Activated CD8-positive, alpha-beta memory T cell treated with anti-CD3 and anti-CD28 coated beads for 24 hours (primary cell): ENCODE results near the gene TOGARAM1.

ENCODE experiments used
- DNase-seq: peaks from one replicate; pipeline ENCODE4 v3.0.0-alpha.2; 2020

TOGARAM1 gene

GRCh38 chr14:45103806-45104205 is 141.8 kb downstream of the TOGARAM1 start:
- no peak for DNase-seq

GRCh38 chr14:45104561-45104960 is 142.6 kb downstream of the TOGARAM1 start:
- DNase-seq = no peak

GRCh38 chr14:45112896-45113781 is 151.1 kb downstream of the TOGARAM1 start:
- no peak for DNase-seq

DNA sequence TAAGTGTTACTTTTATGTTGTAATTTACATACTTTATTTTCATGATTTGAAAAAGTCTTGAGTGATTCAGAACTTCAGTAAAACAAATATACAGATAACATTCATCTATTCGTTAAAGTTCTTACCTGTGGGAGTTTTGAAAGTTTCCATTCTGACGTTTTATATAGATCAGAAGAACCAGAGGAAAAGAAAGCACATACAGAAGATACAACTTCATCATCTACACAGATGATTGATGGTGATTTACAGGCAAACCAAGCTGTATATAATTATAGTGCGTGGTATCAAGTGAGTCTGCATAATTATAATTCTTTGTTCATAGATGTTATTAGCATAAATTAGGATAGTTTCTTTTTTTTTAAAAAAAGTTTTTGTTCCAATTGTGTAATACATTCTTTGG is 152.3 kb downstream of the TOGARAM1 start:
- no peak for DNase-seq

- no peak for DNase-seq
These were observed 156.6 kb downstream of the TOGARAM1 start for GRCh38 chr14:45118594-45118993.

- no peak for DNase-seq
These were observed 158.1 kb downstream of the TOGARAM1 start for GRCh38 chr14:45120096-45120495.

DNA sequence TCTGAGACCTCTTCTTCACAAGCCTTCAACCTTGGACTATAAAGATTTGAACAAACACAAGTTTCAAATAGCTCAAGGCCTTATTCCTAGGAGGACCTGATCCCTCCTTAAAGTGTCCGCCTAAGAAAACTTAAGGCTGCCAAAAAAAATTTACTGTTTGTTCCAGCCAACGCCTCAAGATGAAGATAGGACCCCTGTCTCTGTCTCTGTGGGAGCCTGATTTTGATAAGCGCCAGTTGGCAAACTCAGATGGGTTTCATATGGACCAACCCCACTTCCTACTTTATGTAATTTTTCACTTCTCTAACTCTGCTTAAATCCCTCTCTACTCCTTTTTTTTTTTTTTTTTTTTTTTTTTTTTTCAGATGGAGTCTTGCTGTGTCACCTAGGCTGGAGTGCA is 161.3 kb downstream of the TOGARAM1 start:
- no peak for DNase-seq
